Epithelial cell of proximal tubule (primary cell): ENCODE measurements around the gene ZFP57. TPM values are rescaled to one million over a fixed set of nuclear protein-coding genes. Genes with fewer than 3 reads are reported as not detected.

Experiments used
- DNase-seq: peaks from one replicate; pipeline ENCODE4 v3.0.0-alpha.2; 2011; ENCODE audit warnings: low read depth
- H3K4me3 ChIP-seq: 2 replicates; pipeline ENCODE4 v1.5.1; 2011; ENCODE audit warnings: low read depth, mild to moderate bottlenecking, low read length
- total RNA-seq: library from RNA; depleted of rRNA; stranded (reverse); fragments of >200 nt; gene quantifications from 2 replicates; pipeline ENCODE4 v1.2.3, GENCODE V29; 2015
- TF ChIP-seq, protein P1 (sequence below): conservative IDR thresholded peaks from 2 replicates; pipeline ENCODE4 v1.5.1; 2012; ENCODE audit warnings: low read depth, mild to moderate bottlenecking, low read length

The ZFP57 gene
- total RNA-seq, 1 donor from 2014 or later, result 0.12 TPM

DNA sequence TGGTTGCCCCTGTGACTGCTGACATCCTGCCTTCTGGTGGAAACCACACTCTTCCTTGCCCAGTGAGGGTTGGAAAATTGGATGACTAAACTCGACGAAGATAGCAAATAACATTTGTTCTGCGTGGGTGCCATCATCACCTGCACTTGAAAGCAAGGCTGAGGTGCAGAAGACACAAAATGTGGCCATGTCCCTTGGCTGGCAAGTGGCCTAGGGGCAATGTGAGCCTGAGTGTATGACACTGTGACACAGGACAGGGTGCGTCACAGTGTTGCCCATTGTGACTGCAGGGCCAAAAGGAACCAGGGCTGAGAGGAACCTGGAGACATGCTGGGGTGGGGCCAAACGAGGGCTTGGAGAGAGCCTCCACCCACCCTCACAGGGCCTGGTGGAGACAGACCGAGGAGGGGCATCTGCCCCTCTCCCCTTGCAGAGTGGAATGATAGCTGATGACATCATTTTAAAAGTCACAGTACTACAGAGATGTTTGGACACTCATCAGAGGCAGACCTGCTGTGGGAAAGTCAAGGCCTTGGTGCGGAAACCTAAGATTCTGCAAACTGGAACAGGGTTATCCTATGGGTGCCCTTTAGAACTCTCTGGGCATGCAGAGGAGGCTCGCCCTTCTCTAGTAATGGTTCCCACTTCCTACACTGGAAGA, 29.5 kb upstream of the ZFP57 start:
- DNase-seq, result no peak
- H3K4me3 ChIP-seq, result no peak overlapping the region
- TF ChIP-seq, protein P1, sequence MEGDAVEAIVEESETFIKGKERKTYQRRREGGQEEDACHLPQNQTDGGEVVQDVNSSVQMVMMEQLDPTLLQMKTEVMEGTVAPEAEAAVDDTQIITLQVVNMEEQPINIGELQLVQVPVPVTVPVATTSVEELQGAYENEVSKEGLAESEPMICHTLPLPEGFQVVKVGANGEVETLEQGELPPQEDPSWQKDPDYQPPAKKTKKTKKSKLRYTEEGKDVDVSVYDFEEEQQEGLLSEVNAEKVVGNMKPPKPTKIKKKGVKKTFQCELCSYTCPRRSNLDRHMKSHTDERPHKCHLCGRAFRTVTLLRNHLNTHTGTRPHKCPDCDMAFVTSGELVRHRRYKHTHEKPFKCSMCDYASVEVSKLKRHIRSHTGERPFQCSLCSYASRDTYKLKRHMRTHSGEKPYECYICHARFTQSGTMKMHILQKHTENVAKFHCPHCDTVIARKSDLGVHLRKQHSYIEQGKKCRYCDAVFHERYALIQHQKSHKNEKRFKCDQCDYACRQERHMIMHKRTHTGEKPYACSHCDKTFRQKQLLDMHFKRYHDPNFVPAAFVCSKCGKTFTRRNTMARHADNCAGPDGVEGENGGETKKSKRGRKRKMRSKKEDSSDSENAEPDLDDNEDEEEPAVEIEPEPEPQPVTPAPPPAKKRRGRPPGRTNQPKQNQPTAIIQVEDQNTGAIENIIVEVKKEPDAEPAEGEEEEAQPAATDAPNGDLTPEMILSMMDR, result no peak

DNA sequence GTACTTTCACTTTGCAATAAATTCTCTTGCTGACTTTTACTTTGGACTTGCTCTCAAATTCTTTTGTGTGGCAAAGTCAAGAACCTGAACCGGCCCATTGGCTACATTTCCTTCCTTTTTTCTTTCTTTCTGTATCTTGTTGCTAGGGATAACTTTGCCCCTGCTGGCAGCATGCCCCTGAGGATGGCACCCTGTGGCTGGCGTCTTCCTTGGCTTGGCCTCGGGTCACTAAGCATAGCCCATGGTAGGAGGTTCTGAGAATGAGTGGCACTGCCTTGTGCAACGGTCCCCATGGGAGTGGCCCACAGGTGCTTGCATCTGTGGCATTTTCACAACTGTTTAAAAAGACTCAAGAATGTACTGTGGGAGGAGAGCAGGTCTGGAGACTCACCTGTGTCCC, 28.2 kb upstream of the ZFP57 start:
- no peak for DNase-seq
- TF ChIP-seq, protein P1, result no peak
- H3K4me3 ChIP-seq, result no peak overlapping the region

DNA sequence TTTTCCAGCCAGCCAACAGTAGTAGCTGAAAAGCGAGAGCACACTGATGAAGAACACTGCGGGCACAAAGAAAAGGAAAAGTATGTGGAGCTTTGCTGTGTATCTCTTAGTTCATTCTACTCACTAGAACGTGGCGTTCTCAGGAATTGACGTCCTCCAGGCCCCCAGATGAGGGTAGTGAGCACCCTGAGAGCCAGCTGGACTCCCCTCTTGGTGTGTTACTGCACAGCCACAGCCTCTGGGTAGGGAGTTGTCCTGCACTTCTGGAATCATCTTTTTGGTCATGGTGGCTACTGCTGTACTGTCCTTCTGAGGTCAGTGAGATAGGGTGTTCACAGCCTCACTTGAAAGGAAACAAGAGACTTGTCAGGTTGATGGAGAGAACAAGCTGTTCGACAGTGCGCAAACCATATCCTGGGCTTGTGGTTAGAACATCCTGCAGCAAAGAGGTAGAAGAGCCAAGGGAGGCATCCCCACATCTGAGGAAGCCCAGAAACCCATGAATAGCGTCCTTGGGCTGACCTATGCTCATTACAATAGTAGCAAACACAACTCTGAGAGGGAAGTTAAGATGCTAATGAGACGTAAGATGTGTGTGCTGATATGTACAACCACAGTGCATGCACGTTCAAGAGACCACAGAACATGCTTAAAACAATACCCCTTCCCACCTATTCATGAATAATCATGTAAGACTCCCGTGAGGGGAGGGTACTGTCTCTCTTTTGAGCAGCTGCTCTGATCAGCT, 27.7 kb upstream of the ZFP57 start:
- DNase-seq, result no peak
- TF ChIP-seq, protein P1, result no peak
- no peak overlapping the region for H3K4me3 ChIP-seq

DNA sequence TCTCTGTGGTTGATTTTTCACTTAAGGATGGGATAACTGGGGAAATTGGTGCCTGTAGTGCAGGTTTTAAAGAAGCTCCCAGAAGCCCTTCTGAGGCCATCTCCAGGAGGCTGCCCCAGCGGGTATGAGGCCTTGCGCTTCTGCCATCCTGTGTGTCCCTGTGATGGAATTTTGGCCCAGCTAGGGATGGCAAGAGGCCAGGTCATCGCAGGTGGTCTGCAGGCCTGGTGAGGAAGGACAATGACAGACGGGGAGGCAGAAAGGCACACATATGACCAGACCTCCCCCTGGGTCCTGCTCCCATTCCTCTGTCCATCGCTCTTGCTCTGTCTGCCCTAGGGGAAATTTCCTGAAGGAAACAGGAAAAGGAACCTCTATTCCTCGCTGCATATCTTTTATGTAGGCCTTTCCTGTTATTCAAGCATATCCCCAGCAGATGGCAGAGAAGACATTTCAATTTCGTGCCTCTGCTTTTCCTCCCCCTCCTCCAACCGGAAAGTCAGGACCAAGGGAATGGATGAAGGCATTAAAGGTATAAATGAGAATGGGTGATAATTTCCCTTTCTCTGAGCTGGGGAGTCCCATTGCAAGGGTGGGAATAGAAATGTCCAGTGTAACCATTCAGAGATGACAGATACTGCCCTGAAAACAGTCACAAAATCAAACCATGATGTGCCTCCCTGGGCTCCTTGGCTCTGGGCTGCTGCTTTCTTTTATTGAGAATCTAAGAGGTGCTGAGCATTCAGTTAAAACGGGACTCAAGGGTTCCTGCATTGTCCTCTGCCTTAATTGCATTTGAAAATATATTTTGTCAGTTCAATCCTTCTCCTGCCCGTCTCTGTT, 24.7 kb upstream of the ZFP57 start:
- no peak overlapping the region for H3K4me3 ChIP-seq
- TF ChIP-seq, protein P1, result peak; percentile 72
- DNase-seq, result no peak

DNA sequence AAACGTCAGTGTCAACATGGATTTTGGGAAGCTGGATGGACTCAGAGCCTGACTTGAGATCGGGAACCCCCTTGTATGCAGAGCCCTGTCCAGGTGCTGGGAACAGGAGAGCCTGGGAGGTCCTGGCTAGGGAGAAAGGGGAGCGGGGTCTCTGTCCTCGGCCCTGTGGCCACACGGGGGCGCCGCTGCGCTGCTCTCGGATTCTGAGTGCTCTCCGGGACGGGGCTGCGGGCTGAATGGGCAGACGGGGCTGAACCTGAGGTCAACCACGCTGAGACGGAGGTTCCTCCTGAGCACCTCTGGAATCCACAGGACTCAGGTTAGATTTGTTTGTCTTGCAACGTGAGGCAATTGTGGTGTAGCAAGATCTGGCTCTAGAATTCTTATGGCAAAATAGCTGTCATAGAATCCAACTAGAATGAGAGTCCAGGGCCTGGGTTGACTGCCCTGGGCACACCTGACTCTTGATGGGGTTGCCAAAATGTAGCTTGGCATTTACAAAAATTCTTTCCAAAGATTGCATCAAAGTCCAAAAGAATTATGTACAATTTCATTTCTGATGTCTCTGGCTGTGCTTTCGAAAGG, 21.7 kb upstream of the ZFP57 start:
- TF ChIP-seq, protein P1, result peak; percentile 75
- DNase-seq, result no peak
- H3K4me3 ChIP-seq, result no peak overlapping the region

DNA sequence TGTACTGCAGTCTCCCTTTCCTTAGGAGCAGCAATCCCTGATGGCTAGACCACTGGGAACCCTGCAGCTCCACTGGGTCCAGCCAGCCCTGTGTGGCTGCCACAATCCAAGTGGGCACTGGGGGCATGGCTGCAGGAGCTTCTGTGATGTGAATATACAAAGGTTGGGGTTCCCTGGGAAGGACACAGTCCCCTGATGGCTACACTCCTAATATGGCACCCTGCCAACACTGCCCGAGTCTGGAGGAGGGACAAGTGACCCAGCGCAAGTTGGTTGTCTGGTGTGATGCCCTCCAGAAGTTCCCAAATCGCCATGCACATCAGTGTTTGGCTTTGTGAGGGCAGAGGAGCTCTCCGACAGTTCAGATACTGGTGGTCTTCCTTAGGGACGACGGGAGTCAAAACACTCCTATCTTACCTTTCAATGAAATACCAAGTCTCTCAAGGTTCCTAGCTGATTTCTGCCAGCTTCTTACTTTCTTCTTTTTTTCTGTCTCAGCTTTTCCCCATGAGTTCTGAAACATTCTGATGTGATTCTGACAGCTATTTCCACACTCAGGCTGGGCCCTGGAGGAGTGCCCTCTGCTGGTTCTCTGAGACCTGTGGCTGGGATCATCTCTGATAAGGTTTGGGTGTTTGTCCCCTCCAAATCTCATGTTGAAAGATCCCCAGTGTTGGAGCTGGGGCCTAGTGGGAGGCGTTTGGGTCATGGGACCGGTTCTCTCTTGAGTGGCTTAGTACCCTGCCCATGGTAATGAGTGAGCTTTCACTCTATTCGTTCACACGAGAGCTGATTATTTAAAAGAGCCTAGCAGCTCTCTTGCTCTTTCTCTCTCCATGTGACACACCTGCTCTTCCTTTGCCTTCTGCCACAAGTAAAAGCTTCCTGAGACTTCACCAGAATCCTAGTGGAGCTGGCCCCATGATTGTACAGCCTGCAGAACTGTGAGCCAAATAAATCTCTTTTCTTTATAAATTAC, 15.5 kb upstream of the ZFP57 start:
- no peak overlapping the region for H3K4me3 ChIP-seq
- no peak for DNase-seq
- TF ChIP-seq, protein P1, result peak; percentile 92
